OCI-LY3 (cell line): ENCODE results near the gene KLKB1.
A peak's percentile ranks its signal among the peaks of the same experiment; 100 is the strongest.

Experiments
- H2AFZ ChIP-seq: fragments of 200-600, 300-600 bp; shearing (Covaris generic); 2 replicates; pipeline ENCODE4 v1.6.0; 2014; ENCODE audit warnings: antibody characterized with exemption, low read depth, low read length
- H3K27ac ChIP-seq: fragments of 200-600, 300-600 bp; sonication (generic); 2 replicates; pipeline ENCODE4 v1.5.1; 2014; ENCODE audit warnings: mild to moderate bottlenecking, low read length, moderate library complexity, mixed read lengths
- H3K27me3 ChIP-seq: fragments of 200-600, 300-600 bp; sonication (generic); 2 replicates; pipeline ENCODE4 v1.6.1; 2014; ENCODE audit warnings: low read depth, low read length, mixed read lengths
- H3K36me3 ChIP-seq: fragments of 200-600, 300-600 bp; sonication (generic); replicated peaks from 2 replicates; pipeline ENCODE3; 2014; ENCODE audit warnings: low read depth, low read length, mixed read lengths
- H3K4me1 ChIP-seq: fragments of 300-600, 200-600 bp; sonication (generic); 2 replicates; pipeline ENCODE4 v1.6.1; 2014; ENCODE audit warnings: low read length, mixed read lengths
- H3K4me2 ChIP-seq: fragments of 200-600, 300-600 bp; sonication (generic); 2 replicates; pipeline ENCODE4 v1.6.1; 2014; ENCODE audit warnings: low read length, mixed read lengths
- H3K4me3 ChIP-seq: fragments of 300-600, 200-600 bp; sonication (generic); 2 replicates; pipeline ENCODE4 v1.5.1; 2014; ENCODE audit warnings: antibody characterized with exemption, mild to moderate bottlenecking, low read length, moderate library complexity
- H3K79me2 ChIP-seq: fragments of 300-600, 200-600 bp; shearing (Covaris generic); 2 replicates; pipeline ENCODE4 v1.6.1; 2014; ENCODE audit warnings: mild to moderate bottlenecking, low read length, mixed read lengths
- H3K9ac ChIP-seq: fragments of 300-600, 200-600 bp; shearing (Covaris generic); 2 replicates; pipeline ENCODE4 v1.6.0; 2014; ENCODE audit warnings: mild to moderate bottlenecking, low read length, moderate library complexity
- H3K9me3 ChIP-seq: fragments of 200-600, 300-600 bp; shearing (Covaris generic); 2 replicates; pipeline ENCODE4 v1.6.1; 2014; ENCODE audit warnings: low read length, mixed read lengths; ENCODE audit not compliant: insufficient read depth
- H4K20me1 ChIP-seq: fragments of 200-600, 300-600 bp; sonication (generic); 2 replicates; pipeline ENCODE4 v1.6.1; 2016; ENCODE audit warnings: low read length, mixed read lengths; ENCODE audit not compliant: insufficient read depth
- CTCF ChIP-seq: fragments of 200-600, 300-600 bp; sonication (generic); IDR thresholded peaks from 2 replicates; pipeline ENCODE4 v1.5.1; 2014; ENCODE audit warnings: antibody characterized with exemption, low read length, low read depth
- EZH2phosphoT487 ChIP-seq: fragments of 200-600 bp; shearing (Covaris generic); IDR thresholded peaks from 2 replicates; pipeline ENCODE4 v1.6.1; 2018; ENCODE audit warnings: antibody characterized with exemption, mixed run types, low read depth

The KLKB1 gene

DNA sequence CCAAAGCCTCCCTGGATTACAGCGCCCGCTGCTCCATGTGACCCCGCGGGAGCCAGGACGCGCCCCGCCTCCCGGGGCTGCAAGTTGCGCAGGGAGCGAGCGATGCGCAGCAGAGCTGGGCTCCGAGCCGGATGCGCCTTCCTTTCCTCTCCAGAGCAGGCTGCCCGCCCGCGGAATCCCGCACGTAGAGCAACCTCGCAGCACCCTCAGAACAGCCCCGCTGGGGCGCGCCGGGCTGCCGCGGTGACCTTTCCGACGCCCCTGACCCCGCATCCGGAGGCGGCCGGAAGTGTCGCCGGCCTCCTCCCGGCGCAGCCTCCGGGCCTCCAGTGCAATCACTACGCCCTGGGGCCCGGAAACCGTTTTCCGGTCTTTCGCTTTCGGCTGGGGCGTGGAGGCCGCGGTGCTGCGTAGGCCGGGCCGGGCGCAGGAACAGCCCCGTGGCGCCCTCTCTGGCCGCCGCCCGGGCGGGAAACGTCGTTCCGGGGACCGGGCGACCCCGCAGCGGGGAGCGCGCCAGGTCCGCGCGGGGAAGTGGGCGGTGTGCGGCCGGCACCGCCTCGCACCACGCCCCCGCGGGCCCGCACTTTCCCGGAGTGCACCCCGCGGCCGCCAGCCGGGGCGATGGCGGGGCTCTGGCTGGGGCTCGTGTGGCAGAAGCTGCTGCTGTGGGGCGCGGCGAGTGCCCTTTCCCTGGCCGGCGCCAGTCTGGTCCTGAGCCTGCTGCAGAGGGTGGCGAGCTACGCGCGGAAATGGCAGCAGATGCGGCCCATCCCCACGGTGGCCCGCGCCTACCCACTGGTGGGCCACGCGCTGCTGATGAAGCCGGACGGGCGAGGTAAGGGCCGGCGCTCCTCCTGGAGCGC, 35.9 kb upstream of the KLKB1 start, which contains the start of gene CYP4V2:
CYP4V2 (plus strand) TSS at position 368 of the 866 bp plus-strand sequence; CDS start at position 625, 257 bp downstream.
- Histone ChIP-seq H3K27me3 (no peaks in the 10 kb centered on the region), H3K79me2 (no peaks in the 10 kb centered on the region), H3K9me3 (no peaks in the 10 kb centered on the region), H3K4me3 (peak within 1 kb of the TSS; percentile 83), H4K20me1 (no peaks in the 10 kb centered on the region), H3K27ac (peak within 1 kb of the TSS; percentile 50), H3K9ac (peak within 1 kb of the TSS; percentile 73), H3K4me1 (no peaks in the 10 kb centered on the region), H3K4me2 (peak within 1 kb of the TSS; percentile 70), H3K36me3 (no peaks in the 10 kb centered on the region), H2AFZ (peak within 1 kb of the TSS; percentile 77; the same call in 1 of the 2 replicates)
- no peak for TF ChIP-seq CTCF
- no peak for TF ChIP-seq EZH2phosphoT487

- peak overlapping the region; percentile 50 for H3K27ac ChIP-seq
- H4K20me1 ChIP-seq: no peaks in the 10 kb centered on the region
- no peaks in the 10 kb centered on the region for H3K27me3 ChIP-seq
- no peaks in the 10 kb centered on the region for H3K79me2 ChIP-seq
- no peaks in the 10 kb centered on the region for H3K36me3 ChIP-seq
- H3K4me2 ChIP-seq: peak overlapping the region; percentile 70
- no peaks in the 10 kb centered on the region for H3K4me1 ChIP-seq
- no peaks in the 10 kb centered on the region for H3K9me3 ChIP-seq
- peak overlapping the region; percentile 83 for H3K4me3 ChIP-seq
- TF ChIP-seq EZH2phosphoT487 (no peak), CTCF (no peak)
- peak overlapping the region; percentile 73 for H3K9ac ChIP-seq
- H2AFZ ChIP-seq: peak overlapping the region; percentile 39; the same call in 1 of the 2 replicates
These were observed 35.2 kb upstream of the KLKB1 start for GRCh38 chr4:186192066-186192612.

DNA sequence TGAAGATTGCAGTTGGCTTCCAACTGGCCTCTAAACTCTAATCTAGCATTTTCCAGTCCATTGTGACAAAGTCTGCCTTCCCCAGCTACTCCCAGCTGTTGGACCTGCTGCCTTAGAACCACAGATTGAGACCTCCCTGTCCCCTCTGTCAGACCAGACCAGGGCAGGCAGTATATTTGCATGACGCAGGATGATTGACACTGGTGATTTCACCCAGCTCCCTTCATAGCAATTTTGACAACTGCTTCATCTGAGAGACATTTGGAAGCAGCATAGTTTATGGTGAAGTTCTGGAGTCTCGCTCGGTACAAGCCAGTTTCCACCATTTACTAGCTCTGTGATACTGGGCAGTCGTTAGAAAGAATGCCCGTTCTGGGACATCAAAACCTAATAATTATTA, 33.5 kb upstream of the KLKB1 start:
- no peaks in the 10 kb centered on the region for H3K36me3 ChIP-seq
- H3K79me2 ChIP-seq: no peaks in the 10 kb centered on the region
- no peaks in the 10 kb centered on the region for H3K9me3 ChIP-seq
- no peaks in the 10 kb centered on the region for H3K4me1 ChIP-seq
- no peak overlapping the region for H3K9ac ChIP-seq
- no peak overlapping the region for H3K27ac ChIP-seq
- no peak overlapping the region for H3K4me3 ChIP-seq
- no peak overlapping the region for H3K4me2 ChIP-seq
- no peaks in the 10 kb centered on the region for H3K27me3 ChIP-seq
- H4K20me1 ChIP-seq: no peaks in the 10 kb centered on the region
- no peak for TF ChIP-seq EZH2phosphoT487
- no peak for TF ChIP-seq CTCF
- H2AFZ ChIP-seq: no peak overlapping the region

DNA sequence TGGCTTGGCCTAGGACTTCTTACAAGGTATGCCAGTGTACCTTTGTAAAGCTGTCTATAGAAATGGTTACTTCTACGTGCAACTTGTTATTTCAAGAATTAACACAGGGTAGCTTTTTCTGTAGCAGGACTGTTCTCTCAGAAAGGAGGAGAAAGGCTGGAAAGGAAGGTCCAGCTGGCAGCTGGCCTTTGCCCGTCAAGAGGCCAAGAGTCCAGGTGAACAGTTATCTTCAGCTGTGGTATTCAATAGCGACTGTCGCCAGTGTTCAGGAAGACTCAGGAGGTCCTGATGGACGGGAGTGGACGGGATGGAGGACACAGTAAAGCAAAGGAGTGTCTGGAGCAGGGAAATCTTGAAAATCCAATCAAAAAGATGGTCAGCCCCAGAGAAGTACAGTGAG, 31.2 kb upstream of the KLKB1 start:
- no peaks in the 10 kb centered on the region for H4K20me1 ChIP-seq
- H3K9ac ChIP-seq: no peak overlapping the region
- no peaks in the 10 kb centered on the region for H3K9me3 ChIP-seq
- H3K36me3 ChIP-seq: no peaks in the 10 kb centered on the region
- H3K4me2 ChIP-seq: no peak overlapping the region
- H2AFZ ChIP-seq: no peak overlapping the region
- H3K4me3 ChIP-seq: no peak overlapping the region
- H3K4me1 ChIP-seq: no peaks in the 10 kb centered on the region
- no peaks in the 10 kb centered on the region for H3K27me3 ChIP-seq
- no peaks in the 10 kb centered on the region for H3K79me2 ChIP-seq
- TF ChIP-seq EZH2phosphoT487 (no peak), CTCF (no peak)
- no peak overlapping the region for H3K27ac ChIP-seq
